Esophagus squamous epithelium (tissue), 4 donors: Measurements from ENCODE around the gene OXT.

ENCODE experiments used
- POLR2A ChIP-seq, 4 donors: fragments of 450-650 bp; IDR thresholded peaks; one replicate each; pipeline ENCODE4 v1.6.1; 2017; ENCODE audit warnings: antibody characterized with exemption in 4 of 4, mild to moderate bottlenecking in 4 of 4, moderate library complexity in 3 of 4
- TF ChIP-seq, protein P1 (sequence below), 6 experiments: fragments of 450-650 bp in 4 of 6; fragments of 200-600 bp in 2 of 6; sonication (generic) in 2 of 6; IDR thresholded peaks; one replicate each; pipeline ENCODE4 v1.5.1; 2016 to 2019; ENCODE audit warnings: antibody characterized with exemption in 6 of 6, mild to moderate bottlenecking in 4 of 6, moderate library complexity in 4 of 6

DNA sequence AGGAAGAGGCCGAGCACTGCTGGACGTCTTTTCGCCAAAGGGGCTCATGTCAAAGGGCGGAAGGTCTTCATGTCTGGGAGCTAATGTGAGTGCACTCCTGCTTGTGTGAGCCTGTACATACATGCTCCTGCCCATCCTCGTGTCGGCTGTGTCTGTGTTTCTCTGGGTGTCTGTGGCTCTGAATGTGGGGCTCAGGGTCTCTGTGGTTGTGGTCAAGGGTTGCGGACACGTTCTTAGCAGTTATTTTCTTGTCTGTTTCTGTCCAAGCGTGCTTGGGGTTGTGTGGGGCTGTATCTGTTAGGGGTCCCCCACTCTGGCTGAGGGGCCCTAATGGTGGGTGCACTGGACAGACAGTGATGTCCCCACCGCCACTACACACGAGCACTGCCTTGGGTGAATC lies 10.2 kb downstream of the OXT start:
- TF ChIP-seq, protein P1, sequence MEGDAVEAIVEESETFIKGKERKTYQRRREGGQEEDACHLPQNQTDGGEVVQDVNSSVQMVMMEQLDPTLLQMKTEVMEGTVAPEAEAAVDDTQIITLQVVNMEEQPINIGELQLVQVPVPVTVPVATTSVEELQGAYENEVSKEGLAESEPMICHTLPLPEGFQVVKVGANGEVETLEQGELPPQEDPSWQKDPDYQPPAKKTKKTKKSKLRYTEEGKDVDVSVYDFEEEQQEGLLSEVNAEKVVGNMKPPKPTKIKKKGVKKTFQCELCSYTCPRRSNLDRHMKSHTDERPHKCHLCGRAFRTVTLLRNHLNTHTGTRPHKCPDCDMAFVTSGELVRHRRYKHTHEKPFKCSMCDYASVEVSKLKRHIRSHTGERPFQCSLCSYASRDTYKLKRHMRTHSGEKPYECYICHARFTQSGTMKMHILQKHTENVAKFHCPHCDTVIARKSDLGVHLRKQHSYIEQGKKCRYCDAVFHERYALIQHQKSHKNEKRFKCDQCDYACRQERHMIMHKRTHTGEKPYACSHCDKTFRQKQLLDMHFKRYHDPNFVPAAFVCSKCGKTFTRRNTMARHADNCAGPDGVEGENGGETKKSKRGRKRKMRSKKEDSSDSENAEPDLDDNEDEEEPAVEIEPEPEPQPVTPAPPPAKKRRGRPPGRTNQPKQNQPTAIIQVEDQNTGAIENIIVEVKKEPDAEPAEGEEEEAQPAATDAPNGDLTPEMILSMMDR (IDR thresholded peaks at IDR 0.05): no peak
- no peak for TF ChIP-seq POLR2A (IDR thresholded peaks at IDR 0.05)
